ENCODE results near the gene MYH15.

GRCh38 chr3:108474581-108474980 lies 35.8 kb downstream of the MYH15 start:
- no peak for TF ChIP-seq RCOR1 (IDR thresholded peaks at IDR 0.05; ENCODE audit: insufficient replicate concordance, low read length)
- no peak for TF ChIP-seq CTCF (conservative IDR thresholded peaks at IDR 0.05; ENCODE audit: low read depth, low read length)
- no peak for TF ChIP-seq CHD1 (IDR thresholded peaks at IDR 0.05; ENCODE audit: low read depth, low read length)
- no peak for TF ChIP-seq SMC3 (IDR thresholded peaks at IDR 0.05; ENCODE audit: low read depth, low read length)
- TF ChIP-seq BHLHE40 (IDR thresholded peaks at IDR 0.05; ENCODE audit: low read depth, low read length) = no peak
- no peak for TF ChIP-seq CEBPB (IDR thresholded peaks at IDR 0.05; ENCODE audit: low read depth, low read length)

Data from IMR-90 (cell line).